NCI-H2107 treated with DMSO at 0.1 percent for 48 hours (cell line): ENCODE results near the gene KRT79.
"Not testable (repeated sequence)": the region's sequence is repeated elsewhere in the genome, so short reads cannot be mapped to it uniquely, and the experiment has no call there.

Experiments
- DNase-seq: peaks from one replicate; lab custom pipeline; 2025; ENCODE audit not compliant: unreplicated experiment; lab: John Stamatoyannopoulos, UW

KRT79 gene

DNA sequence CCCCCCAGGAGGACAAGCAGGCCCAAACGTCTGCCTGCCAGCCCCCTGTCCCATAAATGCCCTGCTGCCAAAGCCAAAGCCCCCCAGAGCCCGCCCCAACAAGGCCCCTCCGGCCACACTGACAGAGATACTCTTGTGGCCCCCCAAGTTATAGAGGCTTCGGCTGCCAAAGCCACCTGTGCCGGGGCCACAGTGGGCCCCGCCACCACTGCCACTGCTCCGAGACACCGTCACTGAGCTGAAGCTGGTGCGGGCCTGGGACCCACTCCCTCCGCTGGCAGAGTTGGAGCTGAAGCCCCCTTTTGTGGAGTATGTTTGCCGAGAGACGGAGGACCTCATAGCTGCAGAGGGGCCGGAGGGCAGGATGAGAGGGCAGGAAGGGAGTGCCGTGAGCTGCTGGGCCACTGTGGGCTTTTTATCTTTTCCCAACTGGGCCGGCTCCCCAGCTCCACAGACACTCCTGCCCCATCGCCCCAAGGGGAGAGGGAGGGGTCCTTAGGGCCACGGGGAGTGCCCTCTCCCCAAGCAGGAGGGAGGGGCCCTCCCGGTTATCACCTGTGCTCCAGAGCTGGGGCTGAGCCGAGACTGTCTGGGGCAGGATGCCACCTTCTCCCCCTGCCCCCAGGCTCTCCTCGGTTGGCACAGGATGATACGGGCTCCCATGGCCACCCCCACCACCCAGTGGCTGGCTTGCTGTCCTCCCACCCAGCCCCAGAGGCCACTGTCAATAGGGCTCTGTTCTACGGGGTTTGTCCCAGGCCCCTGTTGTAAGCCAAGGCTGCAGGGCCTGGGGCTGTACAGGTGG, at the start of gene KRT79:
Gene KRT79 (minus strand): TSS at position 390 of the 805 bp plus-strand sequence. CDS start 51 bp downstream, at position 339.
- no peak for DNase-seq

GRCh38 chr12:52880499-52880898, 46.4 kb upstream of the KRT79 start:
- not testable (repeated sequence) for DNase-seq

- peak; percentile 89 for DNase-seq
Observed at GRCh38 chr12:52879394-52880351, 45.6 kb upstream of the KRT79 start.

DNA sequence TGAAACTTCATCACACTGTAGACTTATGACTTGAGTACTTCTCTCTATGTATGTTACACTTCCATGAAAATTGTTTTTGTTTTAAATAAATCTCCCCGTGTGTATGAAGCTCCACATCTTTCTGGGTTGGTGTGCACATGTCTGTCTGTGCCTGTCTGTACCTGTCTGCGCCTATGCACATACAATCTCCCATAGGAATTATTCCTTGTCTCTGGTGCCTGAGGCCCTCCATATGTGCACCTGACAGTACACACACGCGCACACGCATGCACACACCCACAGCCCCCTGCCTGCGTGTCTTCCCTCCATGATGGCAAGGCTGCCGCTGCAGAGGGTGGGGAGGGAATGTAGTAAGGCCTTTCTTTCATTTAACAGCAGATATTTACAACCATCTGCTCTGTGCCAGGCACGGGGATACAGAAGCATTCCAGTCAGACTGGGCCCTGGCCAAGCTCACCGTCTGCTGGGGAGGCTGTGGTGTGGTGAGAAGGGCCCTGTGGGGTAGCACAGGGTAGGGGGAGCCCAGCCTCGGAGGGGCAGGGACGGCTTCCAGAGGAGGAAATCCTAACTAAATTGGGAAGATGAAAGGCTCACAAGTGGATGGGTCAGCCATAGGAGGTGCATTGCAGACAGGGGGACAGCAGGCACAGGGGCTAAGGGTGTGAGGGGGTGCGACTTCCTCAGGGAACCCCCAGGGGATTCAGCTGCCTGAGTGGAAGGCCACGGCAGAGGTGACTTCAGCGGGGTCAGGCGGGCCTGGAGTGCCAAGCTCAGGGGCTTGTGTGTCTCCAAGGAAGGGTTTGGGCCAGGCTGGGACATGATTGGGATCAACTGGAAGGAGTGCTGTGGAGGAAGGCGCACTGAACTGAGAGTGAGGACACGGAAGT, 44.6 kb upstream of the KRT79 start:
- no peak for DNase-seq

DNA sequence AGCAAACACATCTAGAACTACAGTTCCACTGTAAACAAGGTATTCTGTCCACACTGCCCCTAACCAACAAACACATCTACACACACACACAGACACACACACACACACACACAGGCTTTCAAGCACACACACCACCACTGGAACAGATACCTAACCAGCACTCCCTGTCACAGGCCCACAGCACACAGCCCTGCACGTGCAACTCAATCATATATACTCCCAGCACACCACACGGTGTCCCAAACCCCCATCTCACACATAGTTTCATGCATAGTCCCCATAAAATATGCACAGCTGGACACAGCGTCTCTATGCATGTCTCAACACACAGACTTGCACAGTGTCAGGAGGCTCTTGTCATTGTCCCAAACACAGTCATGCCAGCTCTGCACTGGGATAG, 43.1 kb upstream of the KRT79 start:
- no peak for DNase-seq

- no peak for DNase-seq
Observed at GRCh38 chr12:52876372-52876771, 42.3 kb upstream of the KRT79 start.

DNA sequence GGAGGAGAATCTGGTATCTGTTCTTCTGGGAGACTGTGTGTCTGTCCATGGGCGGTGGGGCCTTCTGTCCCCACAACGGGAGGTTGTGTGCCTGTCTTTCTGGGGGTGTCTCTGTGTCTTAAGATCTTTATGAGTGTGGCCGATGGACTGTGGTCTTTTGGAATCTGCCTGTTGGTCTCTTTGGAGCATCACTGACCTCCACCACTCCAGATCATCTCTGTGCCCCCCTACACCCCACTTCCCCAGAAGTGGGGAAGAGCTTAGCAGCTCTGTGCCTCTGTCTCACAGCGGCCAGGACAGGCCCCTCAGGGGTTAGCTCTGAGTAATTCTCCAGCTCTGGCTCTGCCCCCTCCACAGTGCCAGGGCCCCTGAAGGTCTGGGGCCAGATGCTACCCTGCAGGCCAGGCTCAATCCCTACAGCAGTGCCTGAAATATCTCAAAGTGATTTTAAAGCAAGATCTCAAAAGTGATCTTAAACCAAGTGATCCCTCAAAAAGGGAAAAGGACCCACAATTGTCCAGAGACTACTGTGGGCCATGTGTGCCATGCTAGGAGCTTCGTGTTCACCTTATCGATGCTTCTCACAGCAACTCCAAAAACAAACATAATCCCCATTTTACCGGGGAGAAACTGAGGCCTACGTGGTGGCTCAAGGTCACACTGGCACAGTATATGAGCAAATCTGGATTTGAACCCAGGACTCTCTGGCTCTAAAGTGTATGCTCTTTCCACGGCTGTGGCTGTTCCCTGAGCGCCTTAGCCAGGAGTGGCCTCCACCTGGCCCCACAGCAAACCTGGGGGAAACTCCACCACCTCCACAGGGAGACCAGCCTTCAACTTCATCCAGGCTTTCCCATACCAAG, 40.7 kb upstream of the KRT79 start:
- no peak for DNase-seq

GRCh38 chr12:52873832-52874572, 39.9 kb upstream of the KRT79 start:
- no peak for DNase-seq

GRCh38 chr12:52873513-52873831, 39.4 kb upstream of the KRT79 start:
- peak; percentile 25 for DNase-seq

DNA sequence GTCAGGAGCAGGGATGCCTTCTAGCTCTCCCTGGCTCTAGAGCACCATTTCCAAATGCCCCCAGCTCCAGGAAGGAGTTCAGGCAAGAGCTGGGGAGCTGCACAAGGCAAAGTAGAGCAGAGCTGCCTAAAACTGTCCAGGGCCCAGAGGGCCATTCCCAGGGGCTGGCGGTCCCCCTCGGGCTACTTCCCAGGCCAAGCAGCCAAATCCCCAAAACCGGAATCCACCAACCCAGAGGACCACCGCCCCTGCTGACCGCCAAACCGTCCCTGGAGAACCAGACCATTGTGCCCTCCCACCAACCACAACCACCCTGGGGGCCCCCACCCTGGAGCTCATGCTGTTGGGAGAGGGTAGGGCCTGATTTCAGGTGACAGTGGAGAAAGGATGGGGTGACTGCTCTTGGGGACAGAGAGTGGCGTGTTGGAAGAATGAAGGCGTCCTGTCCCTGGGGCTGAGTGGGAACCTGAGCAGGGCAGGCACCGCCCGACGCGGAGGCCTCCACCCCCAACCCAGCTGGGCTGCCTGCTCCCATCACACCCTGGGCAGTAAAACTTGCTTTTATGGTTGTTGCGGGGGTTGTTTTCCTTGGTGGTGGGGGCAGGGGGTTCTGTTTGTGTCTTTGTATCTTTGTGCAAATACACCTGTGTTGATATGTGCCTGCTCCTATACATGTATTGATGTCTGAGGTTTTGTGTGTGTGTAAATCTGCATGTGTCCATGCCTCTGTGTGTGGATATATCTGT, 38.7 kb upstream of the KRT79 start:
- peak; percentile 18 for DNase-seq

DNA sequence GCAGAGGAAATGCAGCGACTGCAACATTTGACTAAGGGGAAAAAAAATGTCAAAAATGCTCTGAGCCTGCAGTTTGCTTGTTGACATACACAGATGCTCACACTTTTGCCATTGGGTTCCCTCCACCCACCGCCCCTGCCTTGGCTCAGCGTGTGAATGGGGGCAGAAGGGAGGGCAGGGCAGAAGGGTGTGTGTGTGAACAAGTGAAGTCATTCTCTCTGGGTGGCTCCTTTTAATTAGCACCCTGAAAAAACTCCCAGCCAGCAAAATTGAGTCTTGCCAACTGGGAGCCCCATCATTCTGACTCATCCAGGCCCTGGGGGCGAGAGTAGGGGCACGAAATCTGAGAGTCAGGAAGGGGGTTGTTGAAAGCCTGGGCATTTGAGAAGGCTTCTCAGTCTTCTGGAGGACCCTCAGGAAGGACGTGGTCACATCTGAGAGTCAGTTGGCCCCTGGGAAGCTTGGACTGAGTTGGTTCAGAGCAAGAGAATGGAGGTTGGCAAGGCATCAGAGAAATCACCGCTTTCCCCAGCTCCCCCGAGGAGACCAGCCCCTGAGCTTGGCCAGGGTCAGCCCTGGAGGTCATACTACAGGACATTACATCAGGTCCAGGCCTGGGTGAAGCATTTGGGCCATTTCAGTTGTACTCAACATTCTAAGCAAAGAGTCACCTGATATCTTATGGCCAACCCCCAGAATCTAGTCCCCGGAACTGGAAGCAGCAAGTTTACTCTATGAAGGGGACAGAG, 37.4 kb upstream of the KRT79 start:
- no peak for DNase-seq

- DNase-seq = peak; percentile 45
Observed at GRCh38 chr12:52870361-52871290, 36.5 kb upstream of the KRT79 start.

DNA sequence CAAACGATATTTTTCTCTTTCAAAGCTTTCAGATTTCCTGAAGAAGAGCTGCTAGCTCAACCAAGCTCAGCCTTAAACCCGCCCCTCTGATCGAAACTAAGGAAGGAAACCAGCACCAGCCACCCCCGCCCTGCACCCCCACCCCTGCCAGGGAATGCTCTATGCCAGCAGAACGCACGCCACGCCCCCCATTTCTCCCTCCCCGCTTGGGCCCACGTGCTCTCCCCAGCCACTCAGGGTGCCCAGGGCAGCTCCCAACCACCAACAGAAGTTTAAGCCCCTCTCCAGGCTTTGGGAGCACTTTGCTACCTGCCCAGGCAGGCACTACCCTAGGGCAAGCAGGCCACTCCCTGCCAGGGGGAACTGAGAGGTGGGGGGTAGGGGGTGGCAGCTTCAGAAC, 33.5 kb upstream of the KRT79 start:
- DNase-seq = no peak

DNA sequence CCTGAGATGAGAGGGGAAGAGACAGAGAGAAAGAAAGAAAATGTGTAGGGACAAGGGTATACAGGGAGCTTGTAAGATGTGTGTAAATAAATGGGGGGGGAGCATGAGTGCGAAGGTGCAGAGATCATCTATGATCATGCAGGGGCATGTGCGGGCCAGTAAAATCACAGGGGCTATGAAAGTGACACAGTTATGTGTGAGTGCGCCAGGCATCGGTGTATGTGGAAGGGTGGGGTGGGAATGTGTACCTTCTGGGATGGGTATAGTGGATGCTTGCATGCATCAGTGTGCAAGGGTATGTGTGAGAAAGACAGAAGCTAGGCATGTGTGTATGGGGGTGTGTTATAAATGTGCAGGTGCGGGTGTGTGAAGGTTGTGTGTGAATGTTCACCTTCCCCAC, 33.0 kb upstream of the KRT79 start:
- no peak for DNase-seq

DNA sequence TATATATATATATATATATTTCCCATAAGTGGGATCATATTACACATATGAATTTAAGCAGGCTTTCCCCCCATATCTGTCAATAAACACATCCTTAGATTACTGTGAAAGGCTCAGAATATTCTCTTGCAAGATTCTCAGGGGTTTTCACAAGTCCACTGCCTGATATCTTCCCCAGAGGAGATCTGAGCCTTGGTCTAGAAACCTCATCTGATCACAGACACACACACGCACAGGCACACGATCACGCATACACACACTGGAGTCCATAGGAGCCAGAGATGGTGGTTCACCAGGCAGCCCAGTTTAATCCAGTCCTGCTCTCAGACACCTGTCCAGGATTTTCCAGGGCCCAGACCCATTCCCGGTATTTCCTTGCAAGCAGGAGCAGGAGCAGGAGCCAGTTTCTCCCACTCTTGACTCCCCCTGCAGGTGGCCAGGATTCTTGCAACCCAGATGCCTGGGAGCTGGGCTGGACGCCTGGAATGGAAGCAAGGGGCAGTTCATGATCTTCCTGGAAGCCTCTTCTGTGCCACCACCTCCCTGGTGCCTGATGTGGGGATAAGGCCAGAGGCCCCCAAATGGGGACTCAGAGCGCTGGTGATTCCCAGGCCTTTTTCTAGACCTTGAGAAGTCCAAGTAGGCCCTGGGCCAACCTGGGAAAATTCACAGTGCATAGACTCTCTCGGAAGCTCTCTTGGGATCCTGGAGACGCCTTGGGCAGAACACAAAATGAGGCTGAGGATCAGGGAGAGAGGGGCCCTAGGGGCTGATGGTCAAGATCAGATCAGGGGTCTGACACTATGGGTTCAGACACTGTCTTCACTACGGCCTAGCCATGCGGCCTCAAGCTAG, 31.2 kb upstream of the KRT79 start:
- DNase-seq = peak; percentile 66

DNA sequence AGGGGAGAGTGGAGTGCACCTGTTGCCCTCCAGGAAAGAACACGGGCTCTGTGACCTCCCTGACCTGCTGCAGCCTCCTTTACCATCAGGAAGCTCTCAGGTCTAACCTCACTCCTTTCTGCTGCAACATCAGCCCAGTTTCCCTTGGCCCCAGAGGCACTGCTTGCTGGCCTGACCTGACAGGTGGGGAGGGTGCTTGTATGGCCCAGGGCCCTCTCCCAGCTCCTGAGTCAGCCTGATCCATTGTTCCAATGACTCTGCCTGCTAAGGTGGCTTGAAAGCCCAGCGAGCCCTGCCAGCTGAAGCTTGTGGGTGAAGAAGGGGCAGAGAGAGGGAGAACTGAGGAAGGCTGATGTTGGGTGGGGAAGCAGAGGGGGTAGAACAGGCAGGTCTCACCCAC, 27.9 kb upstream of the KRT79 start:
- DNase-seq = no peak
